Kidney epithelial cell (primary cell): Measurements from ENCODE around the gene SOHLH1. TPM values are rescaled to one million over a fixed set of nuclear protein-coding genes. Genes with fewer than 3 reads are reported as not detected.

Experiments
- DNase-seq: peaks from one replicate; pipeline ENCODE4 v3.0.0-alpha.2; 2010; ENCODE audit warnings: low read depth
- H3K27me3 ChIP-seq: 2 replicates; pipeline ENCODE4 v1.6.0; 2011; ENCODE audit warnings: low read length; ENCODE audit not compliant: control insufficient read depth, insufficient read depth
- H3K36me3 ChIP-seq: 2 replicates; pipeline ENCODE4 v1.5.1; 2011; ENCODE audit warnings: low read length; ENCODE audit not compliant: control insufficient read depth, insufficient read depth
- H3K4me3 ChIP-seq: 2 replicates; pipeline ENCODE4 v1.5.1; 2011; ENCODE audit warnings: low read depth, mild to moderate bottlenecking, control low read depth, low read length
- CTCF ChIP-seq: IDR thresholded peaks from 2 replicates; pipeline ENCODE4 v1.5.1; 2011; ENCODE audit warnings: mild to moderate bottlenecking, moderate library complexity, low read length, control low read depth, inconsistent platforms; ENCODE audit not compliant: insufficient read depth, poor library complexity, severe bottlenecking
- total RNA-seq: library from RNA; depleted of rRNA; stranded (reverse); fragments of >200 nt; gene quantifications from 2 replicates; pipeline ENCODE4 v1.2.3, GENCODE V29; 2015

The SOHLH1 gene
- total RNA-seq, 1 donor from 2014 or later, result not detected

GRCh38 chr9:135704483-135704882, 5.2 kb upstream of the SOHLH1 start:
- H3K4me3 ChIP-seq, result no peak overlapping the region
- H3K36me3 ChIP-seq, result no peaks in the 10 kb centered on the region
- no peak for TF ChIP-seq CTCF
- DNase-seq, result no peak
- H3K27me3 ChIP-seq, result peaks cover 37% of the 10 kb centered on the region

- Histone ChIP-seq H3K36me3 (no peaks in the 10 kb centered on the region), H3K27me3 (peaks cover 37% of the 10 kb centered on the region), H3K4me3 (no peak overlapping the region)
- no peak for TF ChIP-seq CTCF
- no peak for DNase-seq
Measured at GRCh38 chr9:135703726-135704125, 4.4 kb upstream of the SOHLH1 start.

- Histone ChIP-seq H3K4me3 (no peak within 1 kb of the TSS), H3K36me3 (no peaks in the 10 kb centered on the region), H3K27me3 (peaks cover 34% of the 10 kb centered on the region)
- peak; percentile 31 for TF ChIP-seq CTCF
- DNase-seq, result no peak
Measured at GRCh38 chr9:135701959-135702721, 2.9 kb upstream of the SOHLH1 start, which contains the start of gene KCNT1. Gene KCNT1 (plus strand): TSS chr9:135702185. CDS start chr9:135702259, 74 bp downstream.

- Histone ChIP-seq H3K27me3 (peaks cover 34% of the 10 kb centered on the region), H3K4me3 (no peak overlapping the region), H3K36me3 (no peaks in the 10 kb centered on the region)
- DNase-seq, result no peak
- no peak for TF ChIP-seq CTCF
Measured at GRCh38 chr9:135701067-135701958, 2.0 kb upstream of the SOHLH1 start.

GRCh38 chr9:135700525-135700924, 1.2 kb upstream of the SOHLH1 start:
- no peak for DNase-seq
- H3K36me3 ChIP-seq, result no peaks in the 10 kb centered on the region

More at GRCh38 chr9:135700525-135700924, 1.2 kb upstream of the SOHLH1 start:
- TF ChIP-seq CTCF, result no peak
- Histone ChIP-seq H3K4me3 (no peak overlapping the region), H3K27me3 (peaks cover 32% of the 10 kb centered on the region)
